ENCODE data around the gene TSPAN9.

Gene TSPAN9

GRCh38 chr12:3119756-3120601 is 42.8 kb downstream of the TSPAN9 start:
- H3K36me3 Mint-ChIP-seq (ENCODE audit: low read depth), result peaks cover 22% of the 10 kb centered on the region
- peak overlapping the region in 2 of 3 experiments; percentile 12 to 17 for H3K4me3 Mint-ChIP-seq
- H3K4me1 Mint-ChIP-seq, result peaks cover 49% of the 10 kb centered on the region
- peak overlapping the region; percentile 91 to 98 (median 93) for H3K27ac Mint-ChIP-seq
- H3K9me3 Mint-ChIP-seq, result peaks cover 6% of the 10 kb centered on the region
- TF ChIP-seq CTCF (IDR thresholded peaks at IDR 0.05; ENCODE audit: unreplicated experiment in 3 of 3), result no peak
- H3K27me3 Mint-ChIP-seq (ENCODE audit: low read depth), result peaks cover 10% of the 10 kb centered on the region

- peaks cover 26% of the 10 kb centered on the region for H3K36me3 Mint-ChIP-seq (ENCODE audit: low read depth)
- peak overlapping the region in 1 of 3 experiments; percentile 10 for H3K4me3 Mint-ChIP-seq
- H3K4me1 Mint-ChIP-seq, result peaks cover 49% of the 10 kb centered on the region
- H3K27ac Mint-ChIP-seq, result peak overlapping the region; percentile 91 to 98 (median 93)
- no peak for TF ChIP-seq CTCF (IDR thresholded peaks at IDR 0.05; ENCODE audit: unreplicated experiment in 3 of 3)
- H3K27me3 Mint-ChIP-seq (ENCODE audit: low read depth), result peaks cover 10% of the 10 kb centered on the region
- peaks cover 10% of the 10 kb centered on the region for H3K9me3 Mint-ChIP-seq
Observed at GRCh38 chr12:3120701-3121100, 43.5 kb downstream of the TSPAN9 start.

GRCh38 chr12:3122841-3123678 is 45.9 kb downstream of the TSPAN9 start:
- peaks cover 40% of the 10 kb centered on the region for H3K36me3 Mint-ChIP-seq (ENCODE audit: low read depth)
- H3K9me3 Mint-ChIP-seq, result peaks cover 15% of the 10 kb centered on the region
- TF ChIP-seq CTCF (IDR thresholded peaks at IDR 0.05; ENCODE audit: unreplicated experiment in 3 of 3), result no peak
- H3K4me1 Mint-ChIP-seq, result peaks cover 27% of the 10 kb centered on the region
- H3K4me3 Mint-ChIP-seq, result no peak overlapping the region
- H3K27ac Mint-ChIP-seq, result peak overlapping the region in 2 of 3 experiments; percentile 35 to 98
- H3K27me3 Mint-ChIP-seq (ENCODE audit: low read depth), result no peaks in the 10 kb centered on the region

- no peak for TF ChIP-seq CTCF (IDR thresholded peaks at IDR 0.05; ENCODE audit: unreplicated experiment in 3 of 3)
- H3K9me3 Mint-ChIP-seq, result peaks cover 15% of the 10 kb centered on the region
- H3K36me3 Mint-ChIP-seq (ENCODE audit: low read depth), result peaks cover 46% of the 10 kb centered on the region
- H3K4me1 Mint-ChIP-seq, result peaks cover 24% of the 10 kb centered on the region
- no peaks in the 10 kb centered on the region for H3K27me3 Mint-ChIP-seq (ENCODE audit: low read depth)
- no peak overlapping the region for H3K4me3 Mint-ChIP-seq
- H3K27ac Mint-ChIP-seq, result no peak overlapping the region
Observed at GRCh38 chr12:3123729-3124128, 46.5 kb downstream of the TSPAN9 start.

- H3K27ac Mint-ChIP-seq, result no peak overlapping the region
- no peaks in the 10 kb centered on the region for H3K27me3 Mint-ChIP-seq (ENCODE audit: low read depth)
- H3K9me3 Mint-ChIP-seq, result peaks cover 15% of the 10 kb centered on the region
- peaks cover 12% of the 10 kb centered on the region for H3K4me1 Mint-ChIP-seq
- H3K4me3 Mint-ChIP-seq, result no peak overlapping the region
- H3K36me3 Mint-ChIP-seq (ENCODE audit: low read depth), result peaks cover 52% of the 10 kb centered on the region
- no peak for TF ChIP-seq CTCF (IDR thresholded peaks at IDR 0.05; ENCODE audit: unreplicated experiment in 3 of 3)
Observed at GRCh38 chr12:3124917-3125316, 47.7 kb downstream of the TSPAN9 start.
